HUES64 (cell line): ENCODE results near the gene FAM131B.

ENCODE experiments used
- H3K27ac ChIP-seq: 2 replicates; pipeline ENCODE4 v1.7.0; 2013; ENCODE audit warnings: low read depth, low read length, inconsistent platforms
- H3K27me3 ChIP-seq: 2 replicates; pipeline ENCODE4 v1.6.1; 2013; ENCODE audit warnings: mild to moderate bottlenecking, low read length; ENCODE audit not compliant: insufficient read depth
- H3K36me3 ChIP-seq: 2 replicates; pipeline ENCODE4 v1.6.1; 2013; ENCODE audit warnings: mild to moderate bottlenecking, low read length; ENCODE audit not compliant: insufficient read depth
- H3K4me1 ChIP-seq: 2 replicates; pipeline ENCODE4 v1.6.1; 2013; ENCODE audit warnings: mild to moderate bottlenecking, low read length, moderate library complexity; ENCODE audit not compliant: insufficient read depth
- H3K4me3 ChIP-seq: 2 replicates; pipeline ENCODE4 v1.5.1; 2013; ENCODE audit warnings: mild to moderate bottlenecking, low read length, moderate library complexity
- H3K9ac ChIP-seq: 2 replicates; pipeline ENCODE4 v1.6.1; 2013; ENCODE audit warnings: mild to moderate bottlenecking, low read depth, low read length
- H3K9me3 ChIP-seq: 2 replicates; pipeline ENCODE4 v1.6.1; 2013; ENCODE audit warnings: low read depth, low read length; ENCODE audit not compliant: insufficient read depth
- WGBS: fragments of 150-250, 120-280 bp; methylation state at CpG from one replicate; pipeline ENCODE4 v1.1.7; 2013; ENCODE audit warnings: missing lambda C conversion rate; 5-methylcytosine and 5-hydroxymethylcytosine counted together

FAM131B gene

DNA sequence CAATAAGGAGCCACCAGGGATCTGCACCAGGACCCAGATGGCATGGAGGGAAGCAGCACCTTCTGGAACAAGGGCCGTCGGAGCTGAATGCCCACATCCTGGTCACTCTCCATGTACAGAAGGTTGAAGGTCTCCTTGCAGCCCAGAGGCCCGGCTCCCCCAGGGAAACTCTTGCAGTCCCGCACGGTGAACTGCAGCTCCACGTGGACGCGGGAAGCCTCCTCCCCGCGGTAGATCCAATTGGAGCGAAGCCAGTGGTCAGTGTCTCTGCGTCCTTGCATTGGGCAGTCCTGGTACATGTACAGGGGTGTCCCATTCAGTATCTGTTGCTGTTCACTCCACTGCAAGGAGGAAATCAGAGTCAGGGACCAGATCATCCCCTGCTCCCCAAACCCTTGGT lies 38.8 kb upstream of the FAM131B start:
- Histone ChIP-seq H3K27ac (no peak overlapping the region), H3K36me3 (peaks cover 82% of the 10 kb centered on the region), H3K27me3 (no peaks in the 10 kb centered on the region), H3K9me3 (no peaks in the 10 kb centered on the region), H3K4me3 (no peak overlapping the region), H3K9ac (no peak overlapping the region), H3K4me1 (peaks cover 15% of the 10 kb centered on the region)
- 97% methylated on average over 12 of the region's 12 CpGs for WGBS

DNA sequence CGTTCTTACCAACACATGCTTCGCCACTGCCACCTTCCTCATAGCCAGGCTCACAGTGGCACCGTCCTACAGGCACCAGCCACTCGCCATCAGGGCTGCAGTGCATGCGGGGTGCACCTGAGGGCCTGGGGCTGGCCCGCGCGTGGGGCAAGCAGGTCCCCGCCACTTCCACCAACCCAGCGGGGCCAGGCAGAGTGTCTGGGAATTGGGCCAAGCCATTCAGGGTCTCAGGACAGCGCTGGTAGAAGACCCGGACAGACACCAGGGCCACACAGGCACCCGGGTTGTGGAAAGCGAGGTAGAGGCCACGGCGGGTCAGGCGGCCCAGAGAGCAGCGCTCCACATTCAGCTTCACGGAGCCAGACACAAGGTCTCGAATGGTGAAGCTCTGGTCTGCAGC lies 37.1 kb upstream of the FAM131B start:
- H3K4me3 ChIP-seq: no peak overlapping the region
- H3K27me3 ChIP-seq: no peaks in the 10 kb centered on the region
- no peak overlapping the region for H3K9ac ChIP-seq
- WGBS: 95% methylated on average over 20 of the region's 20 CpGs
- H3K27ac ChIP-seq: no peak overlapping the region
- peaks cover 90% of the 10 kb centered on the region for H3K36me3 ChIP-seq
- no peaks in the 10 kb centered on the region for H3K9me3 ChIP-seq
- 0 out of 2 replicates have a peak, but pooled peaks cover 3% of the 10 kb centered on the region for H3K4me1 ChIP-seq

DNA sequence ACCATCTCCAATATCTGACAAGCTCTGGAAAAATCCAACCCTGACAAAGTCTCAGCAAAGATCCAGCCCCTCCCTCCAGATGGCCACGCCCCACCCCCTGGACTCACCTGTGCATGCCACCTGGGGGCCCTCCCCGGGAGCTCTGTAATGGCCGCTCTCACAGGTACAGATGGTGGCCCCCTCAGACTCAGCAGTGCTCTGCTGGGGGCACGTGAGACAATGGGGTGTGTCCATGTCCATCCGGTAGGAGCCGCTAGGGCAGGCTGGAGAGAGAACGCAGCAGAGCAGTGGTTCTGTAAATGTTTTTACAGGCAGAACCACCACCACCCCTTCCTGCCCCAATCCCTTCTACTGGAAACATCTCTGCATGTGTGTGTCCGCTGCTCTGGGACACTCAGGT lies 36.6 kb upstream of the FAM131B start:
- Histone ChIP-seq H3K9me3 (no peaks in the 10 kb centered on the region), H3K36me3 (peaks cover 91% of the 10 kb centered on the region), H3K9ac (no peak overlapping the region), H3K27me3 (no peaks in the 10 kb centered on the region), H3K27ac (no peak overlapping the region), H3K4me1 (0 out of 2 replicates have a peak, but pooled peaks cover 3% of the 10 kb centered on the region), H3K4me3 (no peak overlapping the region)
- 93% methylated on average over 8 of the region's 8 CpGs for WGBS

DNA sequence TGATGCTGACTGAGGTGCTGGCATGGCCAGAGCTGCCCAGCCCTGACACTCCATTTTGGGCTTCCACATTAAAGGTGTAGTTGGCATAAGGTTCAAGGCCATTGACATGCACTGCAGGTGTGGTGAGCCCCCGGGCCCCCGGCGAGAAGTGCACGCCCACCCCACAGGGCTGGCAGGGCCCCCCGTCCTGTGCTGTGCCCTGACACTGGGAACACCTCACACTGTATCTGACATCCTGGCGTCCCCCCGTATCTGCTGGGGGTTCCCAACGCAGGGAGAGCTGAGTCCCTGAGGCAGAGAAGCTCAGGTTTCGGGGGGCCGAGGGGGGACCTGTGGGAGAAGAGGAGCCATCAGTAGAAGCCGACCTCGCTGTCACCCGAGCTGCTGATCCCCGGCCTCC lies 36.1 kb upstream of the FAM131B start:
- Histone ChIP-seq H3K9ac (no peak overlapping the region), H3K4me3 (no peak overlapping the region), H3K27ac (no peak overlapping the region), H3K36me3 (peaks cover 93% of the 10 kb centered on the region), H3K9me3 (no peaks in the 10 kb centered on the region), H3K27me3 (no peaks in the 10 kb centered on the region), H3K4me1 (no peaks in the 10 kb centered on the region)
- 95% methylated on average over 13 of the region's 14 CpGs for WGBS

DNA sequence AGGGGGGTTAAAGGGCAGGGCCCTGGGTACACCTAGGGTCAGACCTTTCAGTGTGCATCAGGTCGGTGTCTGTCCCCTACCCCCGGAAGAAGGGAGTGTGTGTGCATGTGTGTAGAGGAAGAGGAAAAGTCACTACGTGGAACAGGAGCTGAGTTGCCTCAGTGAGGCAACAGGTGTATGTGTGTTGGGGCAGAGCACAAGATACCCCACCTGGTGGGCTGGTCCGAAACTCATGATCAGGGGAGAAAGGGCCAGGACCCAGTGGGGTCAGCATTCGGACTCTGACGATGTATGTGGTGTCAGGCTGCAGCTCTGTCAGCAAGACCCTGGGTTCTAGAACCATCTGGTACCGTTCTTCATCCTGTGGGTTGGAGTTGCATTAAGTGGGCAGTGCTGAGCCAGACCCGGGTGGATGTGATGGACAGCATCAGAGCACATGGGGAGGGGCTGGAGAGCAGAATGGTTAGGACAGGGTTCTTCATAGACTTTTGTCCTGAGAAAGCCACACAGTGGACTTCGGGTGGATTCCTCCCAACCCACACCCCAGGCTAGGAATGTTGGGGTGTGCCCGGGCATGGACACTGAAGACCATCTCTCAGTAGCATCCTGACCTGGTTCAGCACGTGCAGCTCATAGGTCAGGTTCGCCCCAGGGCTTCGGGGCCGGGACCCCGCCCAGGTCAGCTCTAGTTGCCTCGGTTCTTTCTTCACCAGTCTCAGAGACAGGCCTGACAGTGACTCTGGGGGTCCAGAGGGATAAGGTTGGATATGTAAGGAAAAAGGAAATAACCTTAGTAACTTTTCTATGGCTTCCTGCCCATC lies 35.4 kb upstream of the FAM131B start:
- Histone ChIP-seq H3K27ac (no peak overlapping the region), H3K9me3 (no peaks in the 10 kb centered on the region), H3K4me1 (no peaks in the 10 kb centered on the region), H3K9ac (no peak overlapping the region), H3K36me3 (peaks cover 99% of the 10 kb centered on the region), H3K4me3 (no peak overlapping the region), H3K27me3 (no peaks in the 10 kb centered on the region)
- WGBS: 95% methylated on average over 16 of the region's 16 CpGs

DNA sequence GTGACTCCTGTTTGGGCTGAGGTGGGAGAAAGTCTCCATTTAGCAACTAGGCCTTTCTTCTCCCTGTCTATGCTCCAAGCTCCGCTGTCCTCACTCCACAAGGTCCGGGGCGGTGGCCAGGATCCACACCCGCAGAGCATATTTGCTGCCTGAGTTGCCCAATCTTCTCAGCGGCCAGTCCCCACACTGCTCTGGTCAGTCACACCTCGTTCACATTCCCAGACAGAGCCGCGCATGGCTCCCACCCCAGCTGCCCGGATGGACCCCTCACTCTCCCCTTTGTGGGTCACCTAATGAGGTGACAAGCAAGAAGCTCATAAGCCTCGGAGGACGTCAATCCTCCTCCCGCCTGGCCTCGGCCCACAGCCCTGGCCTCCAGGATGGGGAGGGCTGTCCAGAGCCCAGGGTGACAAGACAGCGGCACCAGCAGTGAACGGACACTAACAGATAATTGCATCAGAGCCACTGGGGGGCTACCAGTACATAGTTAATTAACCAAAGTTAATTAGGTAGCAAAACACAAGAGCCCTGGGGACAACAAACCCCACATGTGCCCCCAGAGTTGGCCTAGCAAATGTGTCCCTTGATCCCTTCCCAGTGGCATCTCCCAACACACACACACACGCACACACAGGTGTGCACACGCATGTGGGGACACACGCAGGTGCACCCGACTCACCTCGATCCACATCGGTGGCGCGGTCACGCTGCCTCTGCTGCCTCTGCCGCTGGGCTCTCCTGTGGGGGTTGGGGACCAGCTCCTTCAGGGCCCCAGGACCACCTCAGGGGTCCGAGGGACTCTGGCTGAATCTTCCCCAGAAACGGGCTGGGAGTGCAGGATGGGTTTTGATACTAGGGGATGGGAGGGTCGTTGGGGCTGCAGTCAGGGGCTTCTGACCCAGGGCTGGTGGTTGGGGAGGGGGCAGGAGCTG lies 34.4 kb upstream of the FAM131B start:
- peaks cover 97% of the 10 kb centered on the region for H3K36me3 ChIP-seq
- no peak overlapping the region for H3K4me3 ChIP-seq
- WGBS: 92% methylated on average over 28 of the region's 28 CpGs
- H3K9me3 ChIP-seq: no peaks in the 10 kb centered on the region
- no peaks in the 10 kb centered on the region for H3K27me3 ChIP-seq
- H3K27ac ChIP-seq: no peak overlapping the region
- no peaks in the 10 kb centered on the region for H3K4me1 ChIP-seq
- no peak overlapping the region for H3K9ac ChIP-seq

DNA sequence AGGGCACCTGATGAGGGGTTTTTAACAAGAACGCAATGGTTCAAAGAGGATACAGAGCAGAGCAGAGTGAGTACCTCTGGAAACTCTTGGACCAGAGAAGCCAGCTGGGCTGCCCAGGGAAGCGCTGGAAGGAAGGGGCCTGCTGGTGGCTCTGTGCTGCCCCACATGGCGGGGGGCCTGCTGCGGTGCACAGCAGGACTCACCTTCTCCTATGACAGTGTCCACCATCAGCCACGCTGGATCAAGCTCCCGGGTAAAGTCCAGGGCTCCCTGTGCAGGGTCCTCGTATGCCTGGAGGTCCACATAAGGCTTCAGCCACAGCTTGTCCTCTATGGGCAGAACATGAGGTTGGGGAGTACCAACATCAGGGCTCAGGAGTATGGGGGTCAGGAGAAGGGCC lies 33.7 kb upstream of the FAM131B start:
- Histone ChIP-seq H3K27ac (no peak overlapping the region), H3K4me3 (no peak overlapping the region), H3K4me1 (no peaks in the 10 kb centered on the region), H3K27me3 (no peaks in the 10 kb centered on the region), H3K36me3 (peaks cover 97% of the 10 kb centered on the region), H3K9me3 (no peaks in the 10 kb centered on the region), H3K9ac (no peak overlapping the region)
- 81% methylated on average over 7 of the region's 7 CpGs for WGBS

DNA sequence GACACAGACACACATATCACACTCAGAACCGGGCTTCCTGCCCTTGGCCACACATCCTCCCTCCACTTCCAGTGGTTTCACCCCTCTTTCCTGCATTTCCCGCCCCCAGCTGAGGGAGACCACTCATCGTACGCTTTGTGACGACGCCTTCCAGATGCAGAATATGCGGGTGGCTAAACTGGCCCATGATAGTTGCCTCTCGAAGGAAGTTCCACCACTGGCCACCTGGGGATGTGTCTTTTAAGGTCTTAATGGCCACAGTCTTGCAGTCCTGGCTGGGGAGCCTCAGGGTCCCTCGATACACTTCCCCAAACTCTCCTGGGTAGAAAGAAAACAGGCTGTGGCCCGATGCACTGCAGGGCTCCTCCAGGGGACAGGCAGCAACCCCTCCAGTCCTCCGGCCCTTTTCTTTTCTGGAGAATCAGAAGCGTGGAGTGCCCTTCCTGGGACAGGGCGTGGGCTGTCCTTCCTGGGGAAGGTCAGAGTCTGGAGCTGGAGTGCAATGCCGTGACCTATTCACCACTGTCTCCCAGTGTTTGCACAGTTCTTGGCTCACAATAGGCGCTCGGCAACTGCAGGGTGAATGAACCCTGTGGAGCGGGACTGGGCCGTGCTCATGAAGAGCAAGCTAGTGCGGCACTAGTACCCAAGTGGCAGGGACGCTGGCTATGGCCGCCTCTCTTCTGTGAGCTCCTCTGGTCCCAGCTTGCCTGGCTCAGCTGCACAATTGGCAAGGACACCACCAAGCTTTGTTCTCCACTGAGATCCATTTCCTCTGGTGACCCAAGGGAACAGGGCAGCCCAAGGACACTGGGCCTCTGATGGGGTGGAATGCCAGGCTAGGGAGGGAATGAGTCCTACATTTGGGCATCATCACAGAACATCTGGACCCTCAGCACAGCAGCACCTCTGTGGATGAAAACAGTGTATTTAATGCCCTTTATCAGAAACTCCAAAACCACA lies 33.0 kb upstream of the FAM131B start:
- H3K27ac ChIP-seq: peak overlapping the region; percentile 25; the same call in 1 of the 2 replicates
- no peaks in the 10 kb centered on the region for H3K9me3 ChIP-seq
- H3K4me3 ChIP-seq: no peak overlapping the region
- WGBS: 87% methylated on average over 21 of the region's 21 CpGs
- no peak overlapping the region for H3K9ac ChIP-seq
- no peaks in the 10 kb centered on the region for H3K27me3 ChIP-seq
- no peaks in the 10 kb centered on the region for H3K4me1 ChIP-seq
- H3K36me3 ChIP-seq: peaks cover 97% of the 10 kb centered on the region

DNA sequence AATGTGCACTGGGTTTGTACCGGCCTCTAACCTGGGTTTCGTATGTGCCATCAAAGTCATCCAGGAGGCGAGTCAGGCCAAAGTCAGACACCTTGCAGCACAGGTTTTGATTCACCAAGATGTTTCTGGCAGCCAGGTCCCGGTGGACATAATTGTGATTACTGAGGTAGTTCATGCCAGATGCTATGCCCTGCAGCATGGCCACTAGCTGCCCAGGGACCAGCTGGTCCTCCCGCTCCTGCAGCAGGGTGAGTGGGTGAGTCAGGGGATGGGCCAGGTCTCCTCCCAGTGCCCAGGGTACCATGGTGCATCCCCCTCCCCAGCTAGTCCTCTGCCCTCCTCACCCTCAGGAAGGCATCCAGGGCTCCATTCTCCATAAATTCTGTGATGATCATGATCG lies 32.3 kb upstream of the FAM131B start:
- H3K36me3 ChIP-seq: peaks cover 97% of the 10 kb centered on the region
- 84% methylated on average over 6 of the region's 6 CpGs for WGBS
- no peaks in the 10 kb centered on the region for H3K4me1 ChIP-seq

DNA sequence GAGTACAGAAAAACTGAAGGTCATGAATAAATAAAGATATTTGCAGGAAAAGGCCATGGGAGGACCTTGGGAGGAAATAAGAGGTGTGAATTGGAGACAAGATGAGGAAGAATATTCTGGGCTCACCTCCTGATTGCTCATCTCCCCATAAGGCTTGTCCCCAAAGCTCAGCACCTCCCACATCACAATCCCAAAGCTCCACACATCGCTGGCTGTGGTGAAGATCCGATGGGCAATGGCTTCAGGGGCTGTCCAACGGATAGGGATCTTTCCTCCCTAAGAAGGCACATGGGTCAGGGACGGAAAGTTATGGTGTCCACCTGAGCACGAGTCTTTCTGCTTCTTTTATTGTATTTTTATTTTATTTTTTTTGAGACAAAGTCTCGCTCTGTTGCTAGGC lies 31.6 kb upstream of the FAM131B start:
- 98% methylated on average over 6 of the region's 6 CpGs for WGBS
- H3K36me3 ChIP-seq: peaks cover 97% of the 10 kb centered on the region
- no peak overlapping the region for H3K9ac ChIP-seq
- no peak overlapping the region for H3K27ac ChIP-seq
- H3K27me3 ChIP-seq: no peaks in the 10 kb centered on the region
- no peak overlapping the region for H3K4me3 ChIP-seq
- H3K4me1 ChIP-seq: no peaks in the 10 kb centered on the region
- no peaks in the 10 kb centered on the region for H3K9me3 ChIP-seq

More for the DNA sequence above, 32.3 kb upstream of the FAM131B start:
- no peak overlapping the region for H3K9ac ChIP-seq
- H3K27ac ChIP-seq: no peak overlapping the region
- H3K27me3 ChIP-seq: no peaks in the 10 kb centered on the region
- no peaks in the 10 kb centered on the region for H3K9me3 ChIP-seq
- H3K4me3 ChIP-seq: no peak overlapping the region
